GM23338 (cell line): ENCODE results near the gene PPP1R37. TPM values are rescaled to one million over a fixed set of nuclear protein-coding genes. Genes with fewer than 3 reads are reported as not detected.

Source experiments
- ATAC-seq: fragments of 200-7000 bp; cut with Tn5 transposase; 3 replicates; pipeline ENCODE4 v1.9.1; 2020
- DNase-seq: peaks from one replicate; pipeline ENCODE4 v3.0.0-alpha.2; 2015; ENCODE audit warnings: low spot score
- H2AFZ ChIP-seq: fragments of 200-600 bp; sonication (generic); 2 replicates; pipeline ENCODE4 v1.8.0; 2016; ENCODE audit warnings: antibody characterized with exemption, mild to moderate bottlenecking, moderate library complexity
- H3F3A ChIP-seq: fragments of 200-600 bp; sonication (generic); replicated peaks from 2 replicates; pipeline ENCODE4 v1.8.0; 2017; ENCODE audit warnings: antibody characterized with exemption, mixed run types, low read depth
- H3K27ac ChIP-seq: fragments of 200-600 bp; sonication (generic); 2 replicates; pipeline ENCODE4 v1.6.1; 2016; ENCODE audit warnings: low read depth
- H3K27me3 ChIP-seq: fragments of 200-600 bp; sonication (generic); 2 replicates; pipeline ENCODE4 v1.8.0; 2016; ENCODE audit warnings: mild to moderate bottlenecking, mixed run types, moderate library complexity; ENCODE audit not compliant: insufficient read depth
- H3K36me3 ChIP-seq: fragments of 200-600 bp; sonication (generic); 2 replicates; pipeline ENCODE4 v1.8.0; 2016; ENCODE audit warnings: mild to moderate bottlenecking; ENCODE audit not compliant: insufficient read depth
- H3K4me1 ChIP-seq: fragments of 200-600 bp; sonication (generic); 2 replicates; pipeline ENCODE4 v1.8.0; 2016; ENCODE audit warnings: mild to moderate bottlenecking, moderate library complexity; ENCODE audit not compliant: insufficient read depth
- H3K4me2 ChIP-seq: fragments of 200-600 bp; sonication (generic); 2 replicates; pipeline ENCODE4 v1.7.1; 2017; ENCODE audit warnings: mixed run types
- H3K4me3 ChIP-seq: fragments of 200-600 bp; sonication (generic); 2 replicates; pipeline ENCODE4 v1.6.1; 2016; ENCODE audit warnings: mixed run types
- H3K79me2 ChIP-seq: fragments of 200-600 bp; sonication (generic); replicated peaks from 2 replicates; pipeline ENCODE4 v1.8.0; 2017; ENCODE audit warnings: mild to moderate bottlenecking; ENCODE audit not compliant: insufficient read depth
- H3K9me2 ChIP-seq: fragments of 200-600 bp; sonication (generic); 2 replicates; pipeline ENCODE4 v1.8.0; 2017; ENCODE audit not compliant: insufficient read depth
- H4K20me1 ChIP-seq: fragments of 200-600 bp; sonication (generic); replicated peaks from 2 replicates; pipeline ENCODE4 v1.8.0; 2017; ENCODE audit warnings: mild to moderate bottlenecking; ENCODE audit not compliant: insufficient read depth
- H3K27ac Mint-ChIP-seq: 2 replicates; pipeline ENCODE4 v1.8.0; 2020; ENCODE audit warnings: inconsistent platforms, mild to moderate bottlenecking, moderate library complexity, mixed read lengths
- H3K27me3 Mint-ChIP-seq: 3 replicates; pipeline ENCODE4 v1.8.0; 2022; ENCODE audit warnings: low read depth, mild to moderate bottlenecking, moderate library complexity, mixed read lengths, inconsistent platforms; ENCODE audit not compliant: insufficient read depth, poor library complexity
- H3K36me3 Mint-ChIP-seq: 3 replicates; pipeline ENCODE4 v1.8.0; 2021; ENCODE audit warnings: low read depth, mild to moderate bottlenecking, inconsistent platforms, moderate library complexity, mixed read lengths
- H3K4me1 Mint-ChIP-seq: 3 replicates; pipeline ENCODE4 v1.8.0; 2020; ENCODE audit warnings: mild to moderate bottlenecking, inconsistent platforms, mixed read lengths
- H3K4me3 Mint-ChIP-seq: 3 replicates; pipeline ENCODE4 v1.8.0; 2021; ENCODE audit warnings: moderate library complexity, mild to moderate bottlenecking, inconsistent platforms, mixed read lengths
- H3K9me3 Mint-ChIP-seq: 3 replicates; pipeline ENCODE4 v1.8.0; 2020; ENCODE audit warnings: moderate library complexity, mild to moderate bottlenecking, inconsistent platforms, mixed read lengths
- ETS1 ChIP-seq: IDR thresholded peaks from 2 replicates; pipeline ENCODE4 v1.6.1; 2016; ENCODE audit warnings: antibody characterized with exemption
- EZH2phosphoT487 ChIP-seq: fragments of 200-600 bp; sonication (generic); IDR thresholded peaks from one replicate; pipeline ENCODE4 v1.8.1; 2018; ENCODE audit warnings: antibody characterized with exemption; ENCODE audit not compliant: unreplicated experiment
- JUNB ChIP-seq: IDR thresholded peaks from one replicate; pipeline ENCODE4 v1.6.1; 2016; ENCODE audit warnings: antibody characterized with exemption; ENCODE audit not compliant: unreplicated experiment
- NANOG ChIP-seq: IDR thresholded peaks from 2 replicates; pipeline ENCODE4 v1.6.1; 2016; ENCODE audit warnings: antibody characterized with exemption, borderline replicate concordance
- POLR2AphosphoS5 ChIP-seq: IDR thresholded peaks from 2 replicates; pipeline ENCODE4 v1.6.1; 2016; ENCODE audit warnings: antibody characterized with exemption, low read depth
- STAT1 ChIP-seq: IDR thresholded peaks from one replicate; pipeline ENCODE4 v1.6.1; 2016; ENCODE audit warnings: antibody characterized with exemption; ENCODE audit not compliant: unreplicated experiment
- ZNF114 ChIP-seq: fragments of 250-450 bp; sonication (Bioruptor Pico); IDR thresholded peaks from 2 replicates; pipeline ENCODE4 v1.5.0; 2020; ENCODE audit warnings: mild to moderate bottlenecking, moderate library complexity
- ZNF331 ChIP-seq: fragments of 250-450 bp; sonication (Bioruptor Pico); IDR thresholded peaks from 2 replicates; pipeline ENCODE4 v1.5.0; 2020; ENCODE audit warnings: low read depth, mild to moderate bottlenecking, moderate library complexity
- polyA plus RNA-seq: library from polyadenylated mRNA; unstranded; fragments of >200 nt; fragmentation: Nextera tagmentation; extraction: Ambion mirVana; gene quantifications from 2 replicates; pipeline ENCODE4 v1.2.1, GENCODE V29; 2016
- total RNA-seq: library from RNA; depleted of rRNA; stranded (reverse); fragments of >200 nt; shearing (Covaris generic); gene quantifications from 2 replicates; pipeline ENCODE4 v1.2.3, GENCODE V29; 2014
- TF ChIP-seq, protein P1 (sequence below): fragments of 250-450 bp; sonication (Bioruptor Pico); IDR thresholded peaks from 2 replicates; pipeline ENCODE4 v1.5.0; 2020; ENCODE audit warnings: mild to moderate bottlenecking, moderate library complexity
- TF ChIP-seq, protein P2 (sequence below): IDR thresholded peaks from one replicate; pipeline ENCODE4 v1.6.1; 2018; ENCODE audit warnings: antibody characterized with exemption; ENCODE audit not compliant: unreplicated experiment

Gene PPP1R37
- total and polyA plus RNA-seq, 2 experiments from 2014 or later, result 6.9 to 47.2 TPM

GRCh38 chr19:45136507-45137178, 43.7 kb downstream of the PPP1R37 start:
- no peak overlapping the region for H2AFZ ChIP-seq
- H3K4me1 ChIP-seq, result peaks cover 15% of the 10 kb centered on the region; the same call in 1 of the 2 replicates
- H3K4me3 Mint-ChIP-seq, result no peak overlapping the region
- no peaks in the 10 kb centered on the region for H3F3A ChIP-seq
- peaks cover 5% of the 10 kb centered on the region; the same call in 2 of the 3 replicates for H3K36me3 Mint-ChIP-seq
- no peaks in the 10 kb centered on the region for H3K9me3 Mint-ChIP-seq
- no peaks in the 10 kb centered on the region for H3K27me3 ChIP-seq
- no peak overlapping the region for H3K4me3 ChIP-seq
- H3K4me2 ChIP-seq, result no peak overlapping the region
- H3K79me2 ChIP-seq, result peaks cover 53% of the 10 kb centered on the region
- H3K27ac Mint-ChIP-seq, result peak overlapping the region; percentile 65
- H3K27ac ChIP-seq, result peak overlapping the region; percentile 66; the same call in 1 of the 2 replicates
- TF ChIP-seq, protein P1, sequence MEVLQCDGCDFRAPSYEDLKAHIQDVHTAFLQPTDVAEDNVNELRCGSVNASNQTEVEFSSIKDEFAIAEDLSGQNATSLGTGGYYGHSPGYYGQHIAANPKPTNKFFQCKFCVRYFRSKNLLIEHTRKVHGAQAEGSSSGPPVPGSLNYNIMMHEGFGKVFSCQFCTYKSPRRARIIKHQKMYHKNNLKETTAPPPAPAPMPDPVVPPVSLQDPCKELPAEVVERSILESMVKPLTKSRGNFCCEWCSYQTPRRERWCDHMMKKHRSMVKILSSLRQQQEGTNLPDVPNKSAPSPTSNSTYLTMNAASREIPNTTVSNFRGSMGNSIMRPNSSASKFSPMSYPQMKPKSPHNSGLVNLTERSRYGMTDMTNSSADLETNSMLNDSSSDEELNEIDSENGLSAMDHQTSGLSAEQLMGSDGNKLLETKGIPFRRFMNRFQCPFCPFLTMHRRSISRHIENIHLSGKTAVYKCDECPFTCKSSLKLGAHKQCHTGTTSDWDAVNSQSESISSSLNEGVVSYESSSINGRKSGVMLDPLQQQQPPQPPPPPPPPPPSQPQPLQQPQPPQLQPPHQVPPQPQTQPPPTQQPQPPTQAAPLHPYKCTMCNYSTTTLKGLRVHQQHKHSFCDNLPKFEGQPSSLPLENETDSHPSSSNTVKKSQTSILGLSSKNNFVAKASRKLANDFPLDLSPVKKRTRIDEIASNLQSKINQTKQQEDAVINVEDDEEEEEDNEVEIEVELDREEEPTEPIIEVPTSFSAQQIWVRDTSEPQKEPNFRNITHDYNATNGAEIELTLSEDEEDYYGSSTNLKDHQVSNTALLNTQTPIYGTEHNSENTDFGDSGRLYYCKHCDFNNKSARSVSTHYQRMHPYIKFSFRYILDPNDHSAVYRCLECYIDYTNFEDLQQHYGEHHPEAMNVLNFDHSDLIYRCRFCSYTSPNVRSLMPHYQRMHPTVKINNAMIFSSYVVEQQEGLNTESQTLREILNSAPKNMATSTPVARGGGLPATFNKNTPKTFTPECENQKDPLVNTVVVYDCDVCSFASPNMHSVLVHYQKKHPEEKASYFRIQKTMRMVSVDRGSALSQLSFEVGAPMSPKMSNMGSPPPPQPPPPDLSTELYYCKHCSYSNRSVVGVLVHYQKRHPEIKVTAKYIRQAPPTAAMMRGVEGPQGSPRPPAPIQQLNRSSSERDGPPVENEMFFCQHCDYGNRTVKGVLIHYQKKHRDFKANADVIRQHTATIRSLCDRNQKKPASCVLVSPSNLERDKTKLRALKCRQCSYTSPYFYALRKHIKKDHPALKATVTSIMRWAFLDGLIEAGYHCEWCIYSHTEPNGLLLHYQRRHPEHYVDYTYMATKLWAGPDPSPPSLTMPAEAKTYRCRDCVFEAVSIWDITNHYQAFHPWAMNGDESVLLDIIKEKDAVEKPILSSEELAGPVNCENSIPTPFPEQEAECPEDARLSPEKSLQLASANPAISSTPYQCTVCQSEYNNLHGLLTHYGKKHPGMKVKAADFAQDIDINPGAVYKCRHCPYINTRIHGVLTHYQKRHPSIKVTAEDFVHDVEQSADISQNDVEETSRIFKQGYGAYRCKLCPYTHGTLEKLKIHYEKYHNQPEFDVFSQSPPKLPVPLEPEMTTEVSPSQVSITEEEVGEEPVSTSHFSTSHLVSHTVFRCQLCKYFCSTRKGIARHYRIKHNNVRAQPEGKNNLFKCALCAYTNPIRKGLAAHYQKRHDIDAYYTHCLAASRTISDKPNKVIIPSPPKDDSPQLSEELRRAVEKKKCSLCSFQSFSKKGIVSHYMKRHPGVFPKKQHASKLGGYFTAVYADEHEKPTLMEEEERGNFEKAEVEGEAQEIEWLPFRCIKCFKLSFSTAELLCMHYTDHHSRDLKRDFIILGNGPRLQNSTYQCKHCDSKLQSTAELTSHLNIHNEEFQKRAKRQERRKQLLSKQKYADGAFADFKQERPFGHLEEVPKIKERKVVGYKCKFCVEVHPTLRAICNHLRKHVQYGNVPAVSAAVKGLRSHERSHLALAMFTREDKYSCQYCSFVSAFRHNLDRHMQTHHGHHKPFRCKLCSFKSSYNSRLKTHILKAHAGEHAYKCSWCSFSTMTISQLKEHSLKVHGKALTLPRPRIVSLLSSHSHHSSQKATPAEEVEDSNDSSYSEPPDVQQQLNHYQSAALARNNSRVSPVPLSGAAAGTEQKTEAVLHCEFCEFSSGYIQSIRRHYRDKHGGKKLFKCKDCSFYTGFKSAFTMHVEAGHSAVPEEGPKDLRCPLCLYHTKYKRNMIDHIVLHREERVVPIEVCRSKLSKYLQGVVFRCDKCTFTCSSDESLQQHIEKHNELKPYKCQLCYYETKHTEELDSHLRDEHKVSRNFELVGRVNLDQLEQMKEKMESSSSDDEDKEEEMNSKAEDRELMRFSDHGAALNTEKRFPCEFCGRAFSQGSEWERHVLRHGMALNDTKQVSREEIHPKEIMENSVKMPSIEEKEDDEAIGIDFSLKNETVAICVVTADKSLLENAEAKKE (CRISPR knock-in tag), result no peak
- no peaks in the 10 kb centered on the region; the same call in 1 of the 2 replicates for H4K20me1 ChIP-seq
- peak; percentile 36 for ATAC-seq
- peaks cover 12% of the 10 kb centered on the region for H3K27me3 Mint-ChIP-seq
- no peaks in the 10 kb centered on the region for H3K9me2 ChIP-seq
- H3K4me1 Mint-ChIP-seq, result peaks cover 32% of the 10 kb centered on the region
- no peak for DNase-seq
- H3K36me3 ChIP-seq, result no peaks in the 10 kb centered on the region

GRCh38 chr19:45137179-45137761, 44.3 kb downstream of the PPP1R37 start:
- peaks cover 5% of the 10 kb centered on the region; the same call in 2 of the 3 replicates for H3K36me3 Mint-ChIP-seq
- no peaks in the 10 kb centered on the region for H3K27me3 ChIP-seq
- H3K4me1 ChIP-seq, result peaks cover 15% of the 10 kb centered on the region; the same call in 1 of the 2 replicates
- H3K4me3 Mint-ChIP-seq, result no peak overlapping the region; the same call in 2 of the 3 replicates
- no peaks in the 10 kb centered on the region for H3K36me3 ChIP-seq
- H3K9me2 ChIP-seq, result no peaks in the 10 kb centered on the region
- H3K4me3 ChIP-seq, result no peak overlapping the region
- H3K4me1 Mint-ChIP-seq, result peaks cover 32% of the 10 kb centered on the region
- H3K27ac Mint-ChIP-seq, result peak overlapping the region; percentile 65
- peaks cover 51% of the 10 kb centered on the region for H3K79me2 ChIP-seq
- H2AFZ ChIP-seq, result no peak overlapping the region
- peaks cover 12% of the 10 kb centered on the region for H3K27me3 Mint-ChIP-seq
- ATAC-seq, result peak; percentile 19; the same call in 2 of the 3 replicates
- DNase-seq, result no peak
- no peaks in the 10 kb centered on the region for H3F3A ChIP-seq
- H3K4me2 ChIP-seq, result no peak overlapping the region
- no peaks in the 10 kb centered on the region for H3K9me3 Mint-ChIP-seq
- H3K27ac ChIP-seq, result peak overlapping the region; percentile 66; the same call in 1 of the 2 replicates
- H4K20me1 ChIP-seq, result no peaks in the 10 kb centered on the region; the same call in 1 of the 2 replicates
- TF ChIP-seq ZNF114 (CRISPR knock-in tag) (no peak), EZH2phosphoT487 (no peak), STAT1 (no peak), ETS1 (no peak), NANOG (no peak), ZNF331 (CRISPR knock-in tag) (no peak), JUNB (no peak), POLR2AphosphoS5 (no peak)
- TF ChIP-seq, protein P2, sequence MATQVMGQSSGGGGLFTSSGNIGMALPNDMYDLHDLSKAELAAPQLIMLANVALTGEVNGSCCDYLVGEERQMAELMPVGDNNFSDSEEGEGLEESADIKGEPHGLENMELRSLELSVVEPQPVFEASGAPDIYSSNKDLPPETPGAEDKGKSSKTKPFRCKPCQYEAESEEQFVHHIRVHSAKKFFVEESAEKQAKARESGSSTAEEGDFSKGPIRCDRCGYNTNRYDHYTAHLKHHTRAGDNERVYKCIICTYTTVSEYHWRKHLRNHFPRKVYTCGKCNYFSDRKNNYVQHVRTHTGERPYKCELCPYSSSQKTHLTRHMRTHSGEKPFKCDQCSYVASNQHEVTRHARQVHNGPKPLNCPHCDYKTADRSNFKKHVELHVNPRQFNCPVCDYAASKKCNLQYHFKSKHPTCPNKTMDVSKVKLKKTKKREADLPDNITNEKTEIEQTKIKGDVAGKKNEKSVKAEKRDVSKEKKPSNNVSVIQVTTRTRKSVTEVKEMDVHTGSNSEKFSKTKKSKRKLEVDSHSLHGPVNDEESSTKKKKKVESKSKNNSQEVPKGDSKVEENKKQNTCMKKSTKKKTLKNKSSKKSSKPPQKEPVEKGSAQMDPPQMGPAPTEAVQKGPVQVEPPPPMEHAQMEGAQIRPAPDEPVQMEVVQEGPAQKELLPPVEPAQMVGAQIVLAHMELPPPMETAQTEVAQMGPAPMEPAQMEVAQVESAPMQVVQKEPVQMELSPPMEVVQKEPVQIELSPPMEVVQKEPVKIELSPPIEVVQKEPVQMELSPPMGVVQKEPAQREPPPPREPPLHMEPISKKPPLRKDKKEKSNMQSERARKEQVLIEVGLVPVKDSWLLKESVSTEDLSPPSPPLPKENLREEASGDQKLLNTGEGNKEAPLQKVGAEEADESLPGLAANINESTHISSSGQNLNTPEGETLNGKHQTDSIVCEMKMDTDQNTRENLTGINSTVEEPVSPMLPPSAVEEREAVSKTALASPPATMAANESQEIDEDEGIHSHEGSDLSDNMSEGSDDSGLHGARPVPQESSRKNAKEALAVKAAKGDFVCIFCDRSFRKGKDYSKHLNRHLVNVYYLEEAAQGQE, result no peak
